PC-9 (cell line): Measurements from ENCODE around the gene CACNA1D. TPM values are rescaled to one million over a fixed set of nuclear protein-coding genes. Genes with fewer than 3 reads are reported as not detected.

ENCODE experiments used
- BruUV-seq: library from RNA; stranded (reverse); fragments of 400-500 nt; replicated peaks from 2 replicates; lab custom pipeline; 2021; lab: Mats Ljungman, UMichigan
- CTCF ChIA-PET: fragments of 300-600 bp; sonication (Branson Sonifier 250); formaldehyde crosslinking; loops from one replicate; lab custom pipeline; 2022; ENCODE audit warnings: antibody characterized with exemption; lab: Charles Lee
- POLR2A ChIA-PET: fragments of 300-600 bp; sonication (Branson Sonifier 250); formaldehyde crosslinking; loops from one replicate; lab custom pipeline; 2022; ENCODE audit warnings: antibody characterized with exemption; ENCODE audit not compliant: unreplicated experiment; lab: Charles Lee
- DNase-seq, 2 experiments: peaks; one replicate each; pipeline versions ENCODE4 v3.0.0 to v3.0.0-alpha.2; 2015 to 2022; ENCODE audit warnings: mixed read lengths in 1 of 2
- H2AFZ ChIP-seq: fragments of 200-600 bp; sonication (generic); 2 replicates; pipeline ENCODE4 v1.8.1; 2017; ENCODE audit warnings: antibody characterized with exemption
- H3F3A ChIP-seq: fragments of 200-600 bp; sonication (generic); 2 replicates; pipeline ENCODE4 v1.8.1; 2017; ENCODE audit warnings: antibody characterized with exemption, mild to moderate bottlenecking, low read depth; ENCODE audit not compliant: insufficient read depth
- H3K27ac ChIP-seq: fragments of 200-600 bp; sonication (generic); 2 replicates; pipeline ENCODE4 v1.6.1; 2016; ENCODE audit warnings: mixed run types
- H3K27me3 ChIP-seq: fragments of 200-600 bp; sonication (generic); 2 replicates; pipeline ENCODE4 v1.6.1; 2016; ENCODE audit warnings: low read depth, mixed run types; ENCODE audit not compliant: insufficient read depth
- H3K36me3 ChIP-seq: fragments of 200-600 bp; sonication (generic); 2 replicates; pipeline ENCODE4 v1.6.1; 2016; ENCODE audit warnings: low read depth, mixed run types
- H3K4me1 ChIP-seq: fragments of 200-600 bp; sonication (generic); replicated peaks from 2 replicates; pipeline ENCODE4 v1.6.1; 2016; ENCODE audit warnings: mixed run types; ENCODE audit not compliant: insufficient read depth
- H3K4me2 ChIP-seq: fragments of 200-600 bp; sonication (generic); 2 replicates; pipeline ENCODE4 v1.6.1; 2017; ENCODE audit warnings: mixed run types
- H3K4me3 ChIP-seq: fragments of 200-600 bp; sonication (generic); 2 replicates; pipeline ENCODE4 v1.6.1; 2016; ENCODE audit warnings: mixed run types
- H3K79me2 ChIP-seq: fragments of 200-600 bp; sonication (generic); 2 replicates; pipeline ENCODE4 v1.6.1; 2017; ENCODE audit warnings: low read depth, mixed run types
- H3K9me2 ChIP-seq: fragments of 200-600 bp; sonication (generic); 2 replicates; pipeline ENCODE4 v1.8.1; 2017; ENCODE audit warnings: mild to moderate bottlenecking; ENCODE audit not compliant: insufficient read depth
- H3K9me3 ChIP-seq: fragments of 200-600 bp; sonication (generic); 2 replicates; pipeline ENCODE4 v1.8.1; 2016; ENCODE audit warnings: low read depth; ENCODE audit not compliant: insufficient read depth
- H4K20me1 ChIP-seq: fragments of 200-600 bp; sonication (generic); 2 replicates; pipeline ENCODE4 v1.8.1; 2017; ENCODE audit not compliant: insufficient read depth
- EZH2 ChIP-seq: fragments of 200-600 bp; sonication (generic); IDR thresholded peaks from 2 replicates; pipeline ENCODE4 v1.8.0; 2017; ENCODE audit warnings: antibody characterized with exemption, low read depth
- intact Hi-C: fragments of 100-400 bp; cut with micrococcal nuclease; formaldehyde crosslinking; loops from one replicate; pipeline ENCODE4 v1.10.0; 2022; ENCODE audit not compliant: unreplicated experiment
- total RNA-seq: library from RNA; stranded (reverse); gene quantifications from 2 replicates; pipeline ENCODE4 v1.2.3, GENCODE V29; 2021
- TF ChIP-seq, protein P1 (sequence below): fragments of 200-600 bp; sonication (generic); conservative IDR thresholded peaks from 2 replicates; pipeline ENCODE4 v1.6.1; 2017; ENCODE audit warnings: mixed run types, antibody characterized with exemption, mild to moderate bottlenecking, moderate library complexity

The CACNA1D gene
- total RNA-seq, 1 experiment from 2014 or later = not detected

DNA sequence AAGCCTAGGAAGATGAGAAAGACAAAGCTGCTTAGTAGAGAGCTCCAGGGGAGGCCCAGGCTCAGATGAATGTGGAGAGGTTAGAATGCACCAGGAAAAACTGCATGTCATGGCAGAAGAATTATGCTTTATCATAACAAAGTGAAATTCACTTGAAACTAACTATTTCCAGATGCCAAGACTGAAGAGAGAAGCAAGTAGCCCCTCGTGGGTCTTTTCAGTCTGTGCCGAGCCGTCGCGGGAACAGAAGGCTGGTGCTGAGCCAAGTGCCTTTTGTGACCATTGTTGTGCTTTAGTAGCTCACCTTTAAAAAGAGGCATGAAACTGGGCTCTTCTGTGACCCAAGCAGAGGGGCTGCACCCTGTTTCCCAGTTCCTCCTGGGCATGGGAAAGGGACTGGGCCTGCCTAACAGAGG lies 278.6 kb downstream of the CACNA1D start:
- Histone ChIP-seq H4K20me1 (no peaks in the 10 kb centered on the region), H3K27me3 (peaks cover 97% of the 10 kb centered on the region), H3K9me2 (no peaks in the 10 kb centered on the region), H3K4me2 (no peak overlapping the region), H3K4me1 (no peaks in the 10 kb centered on the region), H3F3A (no peaks in the 10 kb centered on the region), H3K36me3 (no peaks in the 10 kb centered on the region), H3K9me3 (no peaks in the 10 kb centered on the region), H3K27ac (no peak overlapping the region), H2AFZ (no peak overlapping the region), H3K4me3 (no peak overlapping the region), H3K79me2 (no peaks in the 10 kb centered on the region)
- no peak for DNase-seq
- ChIA-PET POLR2A (no interaction called here), CTCF (no interaction called here)
- intact Hi-C loops = no loop called here
- no TSS peak for BruUV-seq
- TF ChIP-seq EZH2 = no peak
- TF ChIP-seq, protein P1, sequence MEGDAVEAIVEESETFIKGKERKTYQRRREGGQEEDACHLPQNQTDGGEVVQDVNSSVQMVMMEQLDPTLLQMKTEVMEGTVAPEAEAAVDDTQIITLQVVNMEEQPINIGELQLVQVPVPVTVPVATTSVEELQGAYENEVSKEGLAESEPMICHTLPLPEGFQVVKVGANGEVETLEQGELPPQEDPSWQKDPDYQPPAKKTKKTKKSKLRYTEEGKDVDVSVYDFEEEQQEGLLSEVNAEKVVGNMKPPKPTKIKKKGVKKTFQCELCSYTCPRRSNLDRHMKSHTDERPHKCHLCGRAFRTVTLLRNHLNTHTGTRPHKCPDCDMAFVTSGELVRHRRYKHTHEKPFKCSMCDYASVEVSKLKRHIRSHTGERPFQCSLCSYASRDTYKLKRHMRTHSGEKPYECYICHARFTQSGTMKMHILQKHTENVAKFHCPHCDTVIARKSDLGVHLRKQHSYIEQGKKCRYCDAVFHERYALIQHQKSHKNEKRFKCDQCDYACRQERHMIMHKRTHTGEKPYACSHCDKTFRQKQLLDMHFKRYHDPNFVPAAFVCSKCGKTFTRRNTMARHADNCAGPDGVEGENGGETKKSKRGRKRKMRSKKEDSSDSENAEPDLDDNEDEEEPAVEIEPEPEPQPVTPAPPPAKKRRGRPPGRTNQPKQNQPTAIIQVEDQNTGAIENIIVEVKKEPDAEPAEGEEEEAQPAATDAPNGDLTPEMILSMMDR = no peak

DNA sequence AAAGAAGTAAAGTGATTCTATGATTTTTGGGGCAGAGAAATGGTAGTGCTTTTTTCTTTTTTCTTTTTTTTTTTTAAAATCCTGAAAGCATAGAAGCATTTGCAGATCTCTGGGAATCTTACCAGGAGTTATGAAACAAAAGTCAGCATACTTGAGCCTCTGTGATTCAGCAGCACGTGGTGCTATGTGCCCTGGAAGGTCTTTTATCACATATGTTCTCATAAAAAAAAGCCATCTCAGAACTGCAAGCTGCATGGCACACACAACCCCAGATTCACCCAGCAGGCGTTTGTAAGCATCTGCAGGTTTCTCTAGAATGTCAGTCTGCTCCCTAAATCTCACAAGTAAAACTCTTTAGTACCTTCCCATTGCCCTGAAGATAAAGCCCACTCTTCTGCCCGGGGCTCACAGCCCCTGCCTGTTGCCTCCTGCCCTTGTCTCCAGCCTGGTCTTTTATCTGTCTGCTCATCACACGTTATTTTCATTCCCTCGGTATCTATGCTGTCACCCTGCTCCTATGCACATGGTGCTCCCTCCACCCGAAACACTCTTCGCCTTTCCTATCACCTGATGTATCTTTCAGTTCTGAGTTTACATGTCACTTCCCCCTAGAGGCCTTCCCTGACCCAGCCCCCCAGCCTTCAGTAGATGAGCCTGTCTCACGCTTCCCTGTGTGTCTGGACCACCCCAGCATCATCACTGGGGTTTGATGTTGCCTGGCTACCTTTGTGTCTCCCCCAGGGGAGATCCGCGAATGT lies 279.4 kb downstream of the CACNA1D start:
- H3K79me2 ChIP-seq = no peaks in the 10 kb centered on the region
- no peaks in the 10 kb centered on the region for H3K36me3 ChIP-seq
- BruUV-seq = no TSS peak
- peaks cover 97% of the 10 kb centered on the region for H3K27me3 ChIP-seq
- H3K4me1 ChIP-seq = no peaks in the 10 kb centered on the region
- CTCF ChIA-PET = no interaction called here
- intact Hi-C loops = no loop called here
- H3K9me3 ChIP-seq = no peaks in the 10 kb centered on the region
- POLR2A ChIA-PET = no interaction called here
- no peak overlapping the region for H3K27ac ChIP-seq
- no peak overlapping the region for H2AFZ ChIP-seq
- H4K20me1 ChIP-seq = no peaks in the 10 kb centered on the region
- no peak for DNase-seq
- H3K4me2 ChIP-seq = no peak overlapping the region
- no peak overlapping the region for H3K4me3 ChIP-seq
- no peak for TF ChIP-seq EZH2
- TF ChIP-seq, protein P1 = no peak
- no peaks in the 10 kb centered on the region for H3F3A ChIP-seq
- no peaks in the 10 kb centered on the region for H3K9me2 ChIP-seq

DNA sequence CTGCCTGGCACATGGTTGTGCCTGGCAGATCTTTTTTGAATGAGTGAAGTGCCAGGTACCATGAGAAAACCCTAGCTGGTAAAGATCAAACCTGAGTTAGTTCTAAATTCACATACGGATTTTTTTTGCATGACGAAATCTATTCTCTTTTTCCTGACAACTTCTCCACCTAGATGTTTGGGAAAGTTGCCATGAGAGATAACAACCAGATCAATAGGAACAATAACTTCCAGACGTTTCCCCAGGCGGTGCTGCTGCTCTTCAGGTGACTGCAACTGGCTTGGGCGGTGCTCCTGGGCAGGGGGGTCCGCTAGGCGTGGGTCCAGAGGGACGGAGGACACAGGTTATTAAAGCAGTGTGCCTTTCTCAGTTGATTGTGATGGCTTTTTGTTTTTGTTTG lies 280.0 kb downstream of the CACNA1D start:
- no peaks in the 10 kb centered on the region for H3K9me2 ChIP-seq
- H3K4me1 ChIP-seq = no peaks in the 10 kb centered on the region
- H4K20me1 ChIP-seq = no peaks in the 10 kb centered on the region
- H2AFZ ChIP-seq = no peak overlapping the region
- no peak overlapping the region for H3K27ac ChIP-seq
- ChIA-PET CTCF (no interaction called here), POLR2A (no interaction called here)
- no peaks in the 10 kb centered on the region for H3K9me3 ChIP-seq
- BruUV-seq = no TSS peak
- intact Hi-C loops = no loop called here
- no peaks in the 10 kb centered on the region for H3K79me2 ChIP-seq
- H3F3A ChIP-seq = no peaks in the 10 kb centered on the region
- H3K4me2 ChIP-seq = no peak overlapping the region
- H3K36me3 ChIP-seq = no peaks in the 10 kb centered on the region
- no peak overlapping the region for H3K4me3 ChIP-seq
- peaks cover 97% of the 10 kb centered on the region for H3K27me3 ChIP-seq
- no peak for TF ChIP-seq EZH2
- TF ChIP-seq, protein P1 = no peak
- DNase-seq = no peak
